HepG2 (cell line): Measurements from ENCODE around the gene TTBK1. TPM values are rescaled to one million over a fixed set of nuclear protein-coding genes. Genes with fewer than 3 reads are reported as not detected.
A peak's percentile ranks its signal among the peaks of the same experiment; 100 is the strongest.

Experiments
- AGO2 ChIP-seq: fragments of 200-400 bp; formaldehyde crosslinking; optimal IDR thresholded peaks from 2 replicates; pipeline ENCODE3; 2017; ENCODE audit warnings: mild to moderate bottlenecking, low read depth, low read length, moderate library complexity
- ATF5 ChIP-seq: sonication (generic); formaldehyde crosslinking; IDR thresholded peaks from 2 replicates; pipeline ENCODE4 v1.4.0; 2020; ENCODE audit warnings: mild to moderate bottlenecking, low read depth, missing genetic modification reagents
- HOXA3 ChIP-seq: sonication (generic); formaldehyde crosslinking; IDR thresholded peaks from 2 replicates; pipeline ENCODE4 v1.5.0; 2020; ENCODE audit warnings: missing genetic modification reagents
- MXD4 ChIP-seq: IDR thresholded peaks from 2 replicates; pipeline ENCODE4 v1.6.1; 2016; ENCODE audit warnings: mild to moderate bottlenecking, missing biosample characterization, missing genetic modification reagents
- NFYB ChIP-seq: sonication (generic); formaldehyde crosslinking; IDR thresholded peaks from 2 replicates; pipeline ENCODE4 v1.4.0; 2020; ENCODE audit warnings: missing genetic modification reagents
- NONO ChIP-seq, 2 experiments: fragments of 450-650 bp in 1 of 2; sonication (generic) in 1 of 2; formaldehyde crosslinking in 1 of 2; IDR thresholded peaks in 1 of 2; conservative IDR thresholded peaks in 1 of 2; 2 replicates each; pipeline versions ENCODE4 v1.6.1 to v1.8.0; 2017 to 2022; ENCODE audit warnings: mild to moderate bottlenecking in 1 of 2, missing genetic modification reagents in 1 of 2, moderate library complexity in 1 of 2
- PCBP1 ChIP-seq: fragments of 200-400 bp; formaldehyde crosslinking; IDR thresholded peaks from 2 replicates; pipeline ENCODE4 v1.6.1; 2017; ENCODE audit warnings: mild to moderate bottlenecking, low read depth, low read length, borderline replicate concordance
- TRAFD1 ChIP-seq: sonication (generic); formaldehyde crosslinking; IDR thresholded peaks from 2 replicates; pipeline ENCODE4 v1.5.1; 2020; ENCODE audit warnings: missing genetic modification reagents, mild to moderate bottlenecking, borderline replicate concordance
- ZFP36L1 ChIP-seq: sonication (generic); formaldehyde crosslinking; IDR thresholded peaks from 2 replicates; pipeline ENCODE4 v1.8.0; 2022; ENCODE audit warnings: mild to moderate bottlenecking, missing genetic modification reagents, moderate library complexity
- ZNF281 ChIP-seq: sonication (generic); formaldehyde crosslinking; IDR thresholded peaks from 2 replicates; pipeline ENCODE4 v1.4.0; 2020; ENCODE audit warnings: missing genetic modification reagents, borderline replicate concordance
- ZNF558 ChIP-seq: sonication (generic); formaldehyde crosslinking; IDR thresholded peaks from 2 replicates; pipeline ENCODE4 v1.9.0; 2022; ENCODE audit warnings: mild to moderate bottlenecking, missing genetic modification reagents, borderline replicate concordance
- polyA plus RNA-seq, 8 experiments: library from polyadenylated mRNA; depleted of rRNA in 3 of 8; stranded (reverse) in 7 of 8; unstranded in 1 of 8; fragments of >200 nt; fragmentation: Illumina TruSeq in 4 of 8; extraction: Trizol in 4 of 8; gene quantifications; 2 replicates each; pipeline versions ENCODE4 v1.2.1 to v1.2.3, GENCODE V29; 2011 to 2016; ENCODE audit warnings: low read depth in 4 of 8, missing spikeins in 1 of 8, mixed read lengths in 1 of 8; ENCODE audit not compliant: insufficient read depth in 1 of 8
- total RNA-seq, 5 experiments: library from RNA; depleted of rRNA; stranded (reverse); fragments of >200 nt; fragmentation: Illumina TruSeq; extraction: Trizol; gene quantifications; 2 replicates each; pipeline ENCODE4 v1.2.3, GENCODE V29; 2016; ENCODE audit warnings: low read depth in 1 of 5
- TF ChIP-seq, protein P1 (sequence below): sonication (generic); formaldehyde crosslinking; IDR thresholded peaks from 2 replicates; pipeline ENCODE4 v1.8.0; 2022; ENCODE audit warnings: missing genetic modification reagents, mild to moderate bottlenecking, borderline replicate concordance
- TF ChIP-seq, protein P2 (sequence below): sonication (generic); formaldehyde crosslinking; IDR thresholded peaks from 2 replicates; pipeline ENCODE4 v1.5.1; 2020; ENCODE audit warnings: mild to moderate bottlenecking, missing genetic modification reagents, moderate library complexity
- TF ChIP-seq, protein P3 (sequence below): sonication (generic); formaldehyde crosslinking; IDR thresholded peaks from 2 replicates; pipeline ENCODE4 v1.4.0; 2020; ENCODE audit warnings: mild to moderate bottlenecking, missing genetic modification reagents

The TTBK1 gene
- total and polyA plus RNA-seq, 2 of the 13 experiments (the other 11 are each of a cell fraction or from before 2014, with no cell fraction given), result 0.24 to 0.33 TPM

- TF ChIP-seq, protein P1, sequence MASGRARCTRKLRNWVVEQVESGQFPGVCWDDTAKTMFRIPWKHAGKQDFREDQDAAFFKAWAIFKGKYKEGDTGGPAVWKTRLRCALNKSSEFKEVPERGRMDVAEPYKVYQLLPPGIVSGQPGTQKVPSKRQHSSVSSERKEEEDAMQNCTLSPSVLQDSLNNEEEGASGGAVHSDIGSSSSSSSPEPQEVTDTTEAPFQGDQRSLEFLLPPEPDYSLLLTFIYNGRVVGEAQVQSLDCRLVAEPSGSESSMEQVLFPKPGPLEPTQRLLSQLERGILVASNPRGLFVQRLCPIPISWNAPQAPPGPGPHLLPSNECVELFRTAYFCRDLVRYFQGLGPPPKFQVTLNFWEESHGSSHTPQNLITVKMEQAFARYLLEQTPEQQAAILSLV (CRISPR knock-in tag), result peak; percentile 83
- TF ChIP-seq TRAFD1 (CRISPR knock-in tag) (0 out of 2 replicates have a peak, but pooled peaks have one; percentile 26), ZFP36L1 (CRISPR knock-in tag) (peak; percentile 62), NONO (IDR thresholded peaks at IDR 0.05) (no peak), NONO (CRISPR knock-in tag; conservative IDR thresholded peaks at IDR 0.05) (peak; percentile 6), ZNF281 (CRISPR knock-in tag) (peak; percentile 66; the same call in 1 of the 2 replicates), MXD4 (0 out of 2 replicates have a peak, but pooled peaks have one; percentile 25), ZNF558 (CRISPR knock-in tag) (0 out of 2 replicates have a peak, but pooled peaks have one; percentile 81), PCBP1 (0 out of 2 replicates have a peak, but pooled peaks have one; percentile 43), NFYB (CRISPR knock-in tag) (no peak; the same call in 1 of the 2 replicates), ATF5 (CRISPR knock-in tag) (no peak), HOXA3 (CRISPR knock-in tag) (peak; percentile 78; the same call in 1 of the 2 replicates), AGO2 (peak; percentile 91)
- TF ChIP-seq, protein P2, sequence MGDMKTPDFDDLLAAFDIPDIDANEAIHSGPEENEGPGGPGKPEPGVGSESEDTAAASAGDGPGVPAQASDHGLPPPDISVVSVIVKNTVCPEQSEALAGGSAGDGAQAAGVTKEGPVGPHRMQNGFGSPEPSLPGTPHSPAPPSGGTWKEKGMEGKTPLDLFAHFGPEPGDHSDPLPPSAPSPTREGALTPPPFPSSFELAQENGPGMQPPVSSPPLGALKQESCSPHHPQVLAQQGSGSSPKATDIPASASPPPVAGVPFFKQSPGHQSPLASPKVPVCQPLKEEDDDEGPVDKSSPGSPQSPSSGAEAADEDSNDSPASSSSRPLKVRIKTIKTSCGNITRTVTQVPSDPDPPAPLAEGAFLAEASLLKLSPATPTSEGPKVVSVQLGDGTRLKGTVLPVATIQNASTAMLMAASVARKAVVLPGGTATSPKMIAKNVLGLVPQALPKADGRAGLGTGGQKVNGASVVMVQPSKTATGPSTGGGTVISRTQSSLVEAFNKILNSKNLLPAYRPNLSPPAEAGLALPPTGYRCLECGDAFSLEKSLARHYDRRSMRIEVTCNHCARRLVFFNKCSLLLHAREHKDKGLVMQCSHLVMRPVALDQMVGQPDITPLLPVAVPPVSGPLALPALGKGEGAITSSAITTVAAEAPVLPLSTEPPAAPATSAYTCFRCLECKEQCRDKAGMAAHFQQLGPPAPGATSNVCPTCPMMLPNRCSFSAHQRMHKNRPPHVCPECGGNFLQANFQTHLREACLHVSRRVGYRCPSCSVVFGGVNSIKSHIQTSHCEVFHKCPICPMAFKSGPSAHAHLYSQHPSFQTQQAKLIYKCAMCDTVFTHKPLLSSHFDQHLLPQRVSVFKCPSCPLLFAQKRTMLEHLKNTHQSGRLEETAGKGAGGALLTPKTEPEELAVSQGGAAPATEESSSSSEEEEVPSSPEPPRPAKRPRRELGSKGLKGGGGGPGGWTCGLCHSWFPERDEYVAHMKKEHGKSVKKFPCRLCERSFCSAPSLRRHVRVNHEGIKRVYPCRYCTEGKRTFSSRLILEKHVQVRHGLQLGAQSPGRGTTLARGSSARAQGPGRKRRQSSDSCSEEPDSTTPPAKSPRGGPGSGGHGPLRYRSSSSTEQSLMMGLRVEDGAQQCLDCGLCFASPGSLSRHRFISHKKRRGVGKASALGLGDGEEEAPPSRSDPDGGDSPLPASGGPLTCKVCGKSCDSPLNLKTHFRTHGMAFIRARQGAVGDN (CRISPR knock-in tag), result peak; percentile 87
- TF ChIP-seq, protein P3, sequence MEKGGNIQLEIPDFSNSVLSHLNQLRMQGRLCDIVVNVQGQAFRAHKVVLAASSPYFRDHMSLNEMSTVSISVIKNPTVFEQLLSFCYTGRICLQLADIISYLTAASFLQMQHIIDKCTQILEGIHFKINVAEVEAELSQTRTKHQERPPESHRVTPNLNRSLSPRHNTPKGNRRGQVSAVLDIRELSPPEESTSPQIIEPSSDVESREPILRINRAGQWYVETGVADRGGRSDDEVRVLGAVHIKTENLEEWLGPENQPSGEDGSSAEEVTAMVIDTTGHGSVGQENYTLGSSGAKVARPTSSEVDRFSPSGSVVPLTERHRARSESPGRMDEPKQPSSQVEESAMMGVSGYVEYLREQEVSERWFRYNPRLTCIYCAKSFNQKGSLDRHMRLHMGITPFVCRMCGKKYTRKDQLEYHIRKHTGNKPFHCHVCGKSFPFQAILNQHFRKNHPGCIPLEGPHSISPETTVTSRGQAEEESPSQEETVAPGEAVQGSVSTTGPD (CRISPR knock-in tag), result no peak
Measured at GRCh38 chr6:43277643-43278523, 34.6 kb downstream of the TTBK1 start (continued).
